Measurements from ENCODE around the gene ZFYVE21. TPM values are rescaled to one million over a fixed set of nuclear protein-coding genes. Genes with fewer than 3 reads are reported as not detected.

ZFYVE21 gene
- total and polyA plus RNA-seq, 2 donors = 27.8 to 38.9 TPM

GRCh38 chr14:103696466-103697071 lies 19.0 kb upstream of the ZFYVE21 start:
- Histone ChIP-seq H3K9me3 (ENCODE audit: control insufficient read depth in 2 of 2, insufficient read depth in 1 of 2, low read length in 1 of 2) (no peaks in the 10 kb centered on the region), H3K4me1 (ENCODE audit: control insufficient read depth in 2 of 2, insufficient read depth in 2 of 2, low read length in 2 of 2) (peaks cover 10 to 24% of the 10 kb centered on the region in 2 donors), H3K36me3 (ENCODE audit: control insufficient read depth in 2 of 2, insufficient read depth in 2 of 2, low read length in 1 of 2) (peaks cover 82 to 86% of the 10 kb centered on the region in 2 donors), H3K27ac (ENCODE audit: low read depth in 1 of 2, low read length in 1 of 2) (peak overlapping the region in 1 of 2 donors; percentile 23), H3K4me3 (ENCODE audit: low read length in 2 of 2) (no peak overlapping the region), H3K27me3 (ENCODE audit: control insufficient read depth in 2 of 2, insufficient read depth in 1 of 2, low read length in 1 of 2) (no peaks in the 10 kb centered on the region)
- 76% methylated on average over 17 of the region's 17 CpGs for WGBS
- DNase-seq (ENCODE audit: low read depth in 6 of 9, low spot score in 9 of 9) = no peak

- Histone ChIP-seq H3K9me3 (ENCODE audit: control insufficient read depth in 2 of 2, insufficient read depth in 1 of 2, low read length in 1 of 2) (no peaks in the 10 kb centered on the region), H3K4me3 (ENCODE audit: low read length in 2 of 2) (no peak overlapping the region), H3K4me1 (ENCODE audit: control insufficient read depth in 2 of 2, insufficient read depth in 2 of 2, low read length in 2 of 2) (peaks cover 10 to 24% of the 10 kb centered on the region in 2 donors), H3K36me3 (ENCODE audit: control insufficient read depth in 2 of 2, insufficient read depth in 2 of 2, low read length in 1 of 2) (peaks cover 83 to 86% of the 10 kb centered on the region in 2 donors), H3K27me3 (ENCODE audit: control insufficient read depth in 2 of 2, insufficient read depth in 1 of 2, low read length in 1 of 2) (no peaks in the 10 kb centered on the region), H3K27ac (ENCODE audit: low read depth in 1 of 2, low read length in 1 of 2) (no peak overlapping the region)
- WGBS = 91% methylated on average over 3 of the region's 3 CpGs
- DNase-seq (ENCODE audit: low read depth in 6 of 9, low spot score in 9 of 9) = no peak
Observed at GRCh38 chr14:103697206-103697602, 18.4 kb upstream of the ZFYVE21 start.

DNA sequence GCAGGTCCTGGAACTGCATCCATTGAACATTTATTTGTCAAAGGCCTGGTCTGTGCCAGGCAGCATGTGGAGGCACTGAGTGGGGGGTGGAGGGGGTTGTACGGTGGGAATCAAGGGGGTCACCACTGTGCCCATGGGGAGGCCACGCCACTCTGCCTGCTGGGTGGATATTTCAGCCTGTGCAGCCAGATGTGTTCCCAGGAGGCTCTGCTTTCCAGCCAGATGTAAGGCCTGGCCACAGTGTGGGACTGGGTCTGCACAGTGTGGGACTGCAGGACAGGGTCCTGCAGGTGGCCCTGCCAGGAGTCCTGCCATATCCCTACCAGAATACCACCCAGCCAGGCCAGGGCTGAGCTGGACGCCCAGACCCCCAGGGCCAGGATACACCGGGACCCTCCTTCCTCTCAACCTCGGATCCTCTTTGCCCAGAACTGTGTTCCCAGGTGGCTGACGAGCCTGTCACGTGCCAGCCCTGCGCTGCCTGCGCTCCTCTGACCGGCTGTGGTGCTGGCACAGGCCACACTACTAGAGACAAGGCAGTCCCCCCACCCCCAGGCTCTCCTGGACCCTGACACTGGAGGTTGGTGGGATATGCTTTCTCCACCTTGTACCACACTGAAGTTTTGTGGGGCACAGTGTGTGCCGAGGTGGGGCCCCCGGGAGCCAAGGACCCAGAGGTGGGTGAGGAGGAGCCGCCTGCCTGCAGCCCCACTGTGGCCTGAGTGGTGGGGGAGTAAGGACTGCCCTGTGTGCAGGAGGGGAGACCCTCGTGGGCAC lies 17.8 kb upstream of the ZFYVE21 start:
- DNase-seq (ENCODE audit: low read depth in 6 of 9, low spot score in 9 of 9) = no peak
- Histone ChIP-seq H3K27ac (ENCODE audit: low read depth in 1 of 2, low read length in 1 of 2) (no peak overlapping the region), H3K27me3 (ENCODE audit: control insufficient read depth in 2 of 2, insufficient read depth in 1 of 2, low read length in 1 of 2) (no peaks in the 10 kb centered on the region), H3K36me3 (ENCODE audit: control insufficient read depth in 2 of 2, insufficient read depth in 2 of 2, low read length in 1 of 2) (peaks cover 86 to 88% of the 10 kb centered on the region in 2 donors), H3K9me3 (ENCODE audit: control insufficient read depth in 2 of 2, insufficient read depth in 1 of 2, low read length in 1 of 2) (no peaks in the 10 kb centered on the region), H3K4me1 (ENCODE audit: control insufficient read depth in 2 of 2, insufficient read depth in 2 of 2, low read length in 2 of 2) (peaks cover 10 to 24% of the 10 kb centered on the region in 2 donors), H3K4me3 (ENCODE audit: low read length in 2 of 2) (no peak overlapping the region)
- 95% methylated on average over 14 of the region's 14 CpGs for WGBS

GRCh38 chr14:103698380-103699260 lies 17.0 kb upstream of the ZFYVE21 start:
- Histone ChIP-seq H3K9me3 (ENCODE audit: control insufficient read depth in 2 of 2, insufficient read depth in 1 of 2, low read length in 1 of 2) (no peaks in the 10 kb centered on the region), H3K27ac (ENCODE audit: low read depth in 1 of 2, low read length in 1 of 2) (peak overlapping the region in 1 of 2 donors; percentile 11), H3K27me3 (ENCODE audit: control insufficient read depth in 2 of 2, insufficient read depth in 1 of 2, low read length in 1 of 2) (no peaks in the 10 kb centered on the region), H3K4me3 (ENCODE audit: low read length in 2 of 2) (no peak overlapping the region), H3K4me1 (ENCODE audit: control insufficient read depth in 2 of 2, insufficient read depth in 2 of 2, low read length in 2 of 2) (peaks cover 10 to 24% of the 10 kb centered on the region in 2 donors), H3K36me3 (ENCODE audit: control insufficient read depth in 2 of 2, insufficient read depth in 2 of 2, low read length in 1 of 2) (peaks cover 85 to 88% of the 10 kb centered on the region in 2 donors)
- 84% methylated on average over 33 of the region's 33 CpGs for WGBS
- DNase-seq (ENCODE audit: low read depth in 6 of 9, low spot score in 9 of 9) = peak in 4 of 9 donors; percentile 33 to 65 (median 54)

GRCh38 chr14:103699261-103699661 lies 16.3 kb upstream of the ZFYVE21 start:
- H3K27me3 ChIP-seq (ENCODE audit: control insufficient read depth in 2 of 2, insufficient read depth in 1 of 2, low read length in 1 of 2) = no peaks in the 10 kb centered on the region
- no peak for DNase-seq (ENCODE audit: low read depth in 6 of 9, low spot score in 9 of 9)
- 97% methylated on average over 17 of the region's 17 CpGs for WGBS
- no peak overlapping the region for H3K4me3 ChIP-seq (ENCODE audit: low read length in 2 of 2)
- H3K27ac ChIP-seq (ENCODE audit: low read depth in 1 of 2, low read length in 1 of 2) = no peak overlapping the region
- H3K4me1 ChIP-seq (ENCODE audit: control insufficient read depth in 2 of 2, insufficient read depth in 2 of 2, low read length in 2 of 2) = peaks cover 10 to 24% of the 10 kb centered on the region in 2 donors
- peaks cover 83 to 87% of the 10 kb centered on the region in 2 donors for H3K36me3 ChIP-seq (ENCODE audit: control insufficient read depth in 2 of 2, insufficient read depth in 2 of 2, low read length in 1 of 2)
- no peaks in the 10 kb centered on the region for H3K9me3 ChIP-seq (ENCODE audit: control insufficient read depth in 2 of 2, insufficient read depth in 1 of 2, low read length in 1 of 2)

DNA sequence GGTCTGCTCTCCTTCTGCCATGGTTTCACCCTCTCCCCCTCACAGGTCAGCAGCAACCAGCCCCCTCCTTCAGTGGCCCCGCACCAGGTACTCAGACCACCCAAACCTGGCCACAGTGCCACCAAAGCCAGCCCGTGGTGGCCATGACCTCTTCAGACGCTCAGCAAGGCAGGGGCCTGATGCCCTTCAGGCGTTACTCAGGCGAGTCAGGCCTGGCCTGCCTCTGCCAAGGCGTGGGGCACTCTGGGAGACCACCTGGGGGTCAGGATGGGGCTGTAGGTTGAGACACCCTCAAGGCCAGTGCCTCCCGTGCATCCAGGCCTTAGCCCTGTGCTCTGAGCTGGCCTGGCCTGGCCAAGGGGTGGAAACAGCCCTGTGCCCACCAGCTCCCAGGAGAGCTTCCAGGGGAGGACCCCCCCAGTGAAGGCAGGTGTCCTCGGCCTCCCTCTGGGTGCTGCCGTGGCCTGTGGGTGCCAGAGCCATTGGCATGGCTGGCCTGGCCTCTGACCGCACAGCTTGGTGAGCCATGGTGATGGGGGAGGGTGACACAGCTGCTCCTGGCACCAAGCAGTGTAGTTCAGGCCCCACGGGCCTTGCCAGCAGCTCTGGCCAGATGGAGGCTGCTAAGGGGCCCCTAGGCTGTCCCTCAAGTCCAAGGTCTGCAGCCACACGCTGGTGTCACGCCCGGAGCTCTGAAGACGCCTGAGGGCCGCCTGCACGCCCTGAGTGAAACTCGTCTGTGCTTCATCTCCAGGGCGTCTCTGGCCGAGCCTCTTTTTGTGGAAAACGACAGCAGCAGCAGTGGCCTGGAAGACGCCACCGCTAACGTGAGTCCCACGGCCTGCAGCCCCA lies 15.5 kb upstream of the ZFYVE21 start:
- Histone ChIP-seq H3K36me3 (ENCODE audit: control insufficient read depth in 2 of 2, insufficient read depth in 2 of 2, low read length in 1 of 2) (peaks cover 81 to 82% of the 10 kb centered on the region in 2 donors), H3K4me3 (ENCODE audit: low read length in 2 of 2) (no peak overlapping the region), H3K4me1 (ENCODE audit: control insufficient read depth in 2 of 2, insufficient read depth in 2 of 2, low read length in 2 of 2) (peaks cover 10 to 24% of the 10 kb centered on the region in 2 donors), H3K9me3 (ENCODE audit: control insufficient read depth in 2 of 2, insufficient read depth in 1 of 2, low read length in 1 of 2) (no peaks in the 10 kb centered on the region), H3K27ac (ENCODE audit: low read depth in 1 of 2, low read length in 1 of 2) (no peak overlapping the region), H3K27me3 (ENCODE audit: control insufficient read depth in 2 of 2, insufficient read depth in 1 of 2, low read length in 1 of 2) (no peaks in the 10 kb centered on the region)
- WGBS = 97% methylated on average over 25 of the region's 25 CpGs
- DNase-seq (ENCODE audit: low read depth in 6 of 9, low spot score in 9 of 9) = no peak

DNA sequence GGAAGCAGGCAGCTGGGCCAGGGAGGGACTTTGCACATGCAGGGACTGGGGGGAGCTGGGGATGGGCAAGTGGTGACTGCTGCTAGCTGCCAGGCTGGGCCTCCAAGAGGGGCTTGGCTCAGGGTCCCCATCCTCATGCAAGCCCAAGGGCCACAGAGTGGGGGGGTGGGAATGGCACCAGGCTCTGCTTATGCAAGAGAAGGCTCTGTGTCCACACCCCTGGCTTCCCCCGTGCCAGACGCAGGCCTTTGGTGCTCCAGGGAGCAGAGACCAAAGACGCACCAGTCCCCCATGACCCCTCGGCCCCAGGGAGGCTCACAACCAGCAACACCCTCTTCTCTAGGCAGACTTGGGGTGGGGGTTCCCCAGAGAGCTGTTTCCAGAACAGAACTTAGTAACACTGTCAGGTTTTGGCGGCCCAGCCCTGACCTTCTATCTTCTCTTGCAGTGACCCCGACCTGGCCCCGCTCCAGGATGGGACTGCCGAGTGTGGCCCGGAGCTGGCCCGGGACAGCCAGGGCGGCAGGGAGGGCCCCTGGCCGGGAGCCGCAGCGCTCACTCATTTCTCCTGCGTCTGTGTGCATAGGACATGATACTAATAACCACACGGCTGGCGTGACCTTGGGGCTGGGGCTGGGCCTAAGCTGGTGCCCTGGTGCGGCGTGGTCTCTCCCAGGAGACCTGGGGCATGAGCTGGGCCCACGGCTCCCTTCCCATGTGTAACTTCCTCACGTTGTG lies 14.7 kb upstream of the ZFYVE21 start:
- 98% methylated on average over 21 of the region's 21 CpGs for WGBS
- Histone ChIP-seq H3K4me1 (ENCODE audit: control insufficient read depth in 2 of 2, insufficient read depth in 2 of 2, low read length in 2 of 2) (peaks cover 10 to 20% of the 10 kb centered on the region in 2 donors), H3K27me3 (ENCODE audit: control insufficient read depth in 2 of 2, insufficient read depth in 1 of 2, low read length in 1 of 2) (no peaks in the 10 kb centered on the region), H3K4me3 (ENCODE audit: low read length in 2 of 2) (no peak overlapping the region), H3K27ac (ENCODE audit: low read depth in 1 of 2, low read length in 1 of 2) (no peak overlapping the region), H3K9me3 (ENCODE audit: control insufficient read depth in 2 of 2, insufficient read depth in 1 of 2, low read length in 1 of 2) (no peaks in the 10 kb centered on the region), H3K36me3 (ENCODE audit: control insufficient read depth in 2 of 2, insufficient read depth in 2 of 2, low read length in 1 of 2) (peaks cover 80 to 82% of the 10 kb centered on the region in 2 donors)
- DNase-seq (ENCODE audit: low read depth in 6 of 9, low spot score in 9 of 9) = no peak

DNA sequence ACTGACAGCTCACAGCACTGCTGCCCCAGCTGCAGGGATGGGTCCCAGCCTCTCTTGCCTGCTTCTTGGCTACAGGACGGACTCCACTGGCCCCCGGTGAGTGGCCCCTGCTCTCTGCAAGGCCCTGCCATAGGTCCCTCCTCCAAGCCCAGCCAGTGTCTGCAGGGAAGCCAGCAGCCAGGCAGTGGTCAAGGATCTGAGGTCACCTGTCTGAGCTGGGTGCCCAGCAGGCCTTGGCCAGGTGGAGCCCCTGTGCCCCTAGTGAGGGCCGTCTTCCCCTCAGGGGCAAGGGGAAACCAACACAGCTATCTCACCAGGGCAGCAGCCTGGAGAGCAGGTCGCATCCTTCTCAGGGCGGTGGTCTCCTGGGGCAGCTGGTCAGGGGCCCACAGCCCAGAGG lies 13.5 kb upstream of the ZFYVE21 start:
- Histone ChIP-seq H3K4me1 (ENCODE audit: control insufficient read depth in 2 of 2, insufficient read depth in 2 of 2, low read length in 2 of 2) (peaks cover 10 to 15% of the 10 kb centered on the region in 2 donors), H3K36me3 (ENCODE audit: control insufficient read depth in 2 of 2, insufficient read depth in 2 of 2, low read length in 1 of 2) (peaks cover 83 to 85% of the 10 kb centered on the region in 2 donors), H3K27me3 (ENCODE audit: control insufficient read depth in 2 of 2, insufficient read depth in 1 of 2, low read length in 1 of 2) (no peaks in the 10 kb centered on the region), H3K9me3 (ENCODE audit: control insufficient read depth in 2 of 2, insufficient read depth in 1 of 2, low read length in 1 of 2) (no peaks in the 10 kb centered on the region), H3K4me3 (ENCODE audit: low read length in 2 of 2) (no peak overlapping the region), H3K27ac (ENCODE audit: low read depth in 1 of 2, low read length in 1 of 2) (no peak overlapping the region)
- DNase-seq (ENCODE audit: low read depth in 6 of 9, low spot score in 9 of 9) = no peak
- WGBS = over 99% methylated on average over 5 of the region's 5 CpGs

Measured in thymus (tissue), 11 donors.